SK-N-MC (cell line): Measurements from ENCODE around the gene CDKN2C.

Source experiments
- DNase-seq: peaks from one replicate; pipeline ENCODE4 v3.0.0-alpha.2; 2011; ENCODE audit warnings: low read depth, low spot score
- H3K27ac ChIP-seq: fragments of 200-600 bp; sonication (generic); 2 replicates; pipeline ENCODE4 v1.5.1; 2016; ENCODE audit warnings: mixed run types
- H3K36me3 ChIP-seq: fragments of 200-600 bp; sonication (generic); 2 replicates; pipeline ENCODE4 v1.6.1; 2017; ENCODE audit warnings: antibody characterized with exemption, low read length, mixed read lengths; ENCODE audit not compliant: insufficient read depth
- H3K4me3 ChIP-seq: fragments of 200-600 bp; sonication (generic); 2 replicates; pipeline ENCODE4 v1.5.1; 2016
- H3K9ac ChIP-seq: fragments of 200-600 bp; sonication (generic); 2 replicates; pipeline ENCODE4 v1.8.0; 2017; ENCODE audit warnings: mixed run types, mixed read lengths; ENCODE audit not compliant: insufficient read length
- H3K9me3 ChIP-seq: fragments of 200-600 bp; sonication (generic); 2 replicates; pipeline ENCODE4 v1.6.1; 2017; ENCODE audit warnings: low read depth, mild to moderate bottlenecking, antibody characterized with exemption, low read length, moderate library complexity, mixed read lengths
- EZH2 ChIP-seq: fragments of 200-600 bp; sonication (generic); IDR thresholded peaks from one replicate; pipeline ENCODE4 v1.6.1; 2017; ENCODE audit warnings: antibody characterized with exemption
- FOXP2 ChIP-seq: optimal IDR thresholded peaks from 2 replicates; pipeline ENCODE3; 2011; ENCODE audit warnings: mild to moderate bottlenecking, moderate library complexity; ENCODE audit not compliant: insufficient read depth; ENCODE audit errors: extremely low read length, control extremely low read depth
- POLR2AphosphoS5 ChIP-seq: IDR thresholded peaks from 2 replicates; pipeline ENCODE4 v1.6.1; 2012; ENCODE audit warnings: mild to moderate bottlenecking, low read depth, low read length, borderline replicate concordance

CDKN2C gene

GRCh38 chr1:50976111-50976889 is 6.3 kb downstream of the CDKN2C start:
- TF ChIP-seq EZH2 (no peak), POLR2AphosphoS5 (peak; percentile 25; the same call in 1 of the 2 replicates)
- no peak for DNase-seq
- Histone ChIP-seq H3K9me3 (no peaks in the 10 kb centered on the region), H3K27ac (peak overlapping the region; percentile 97), H3K36me3 (peaks cover 18% of the 10 kb centered on the region), H3K9ac (peak overlapping the region; percentile 98), H3K4me3 (peak overlapping the region; percentile 88)

GRCh38 chr1:50976890-50977574 is 7.0 kb downstream of the CDKN2C start:
- Histone ChIP-seq H3K27ac (peak overlapping the region; percentile 97), H3K4me3 (peak overlapping the region; percentile 88), H3K9ac (peak overlapping the region; percentile 98), H3K36me3 (peaks cover 15% of the 10 kb centered on the region), H3K9me3 (no peaks in the 10 kb centered on the region)
- DNase-seq: no peak
- TF ChIP-seq EZH2 (no peak), POLR2AphosphoS5 (peak; percentile 54), FOXP2 (no peak)

- Histone ChIP-seq H3K4me3 (peak overlapping the region; percentile 88), H3K36me3 (peaks cover 14% of the 10 kb centered on the region), H3K9ac (peak overlapping the region; percentile 98), H3K27ac (peak overlapping the region; percentile 97), H3K9me3 (no peaks in the 10 kb centered on the region)
- TF ChIP-seq EZH2: no peak
- no peak for TF ChIP-seq POLR2AphosphoS5
- no peak for TF ChIP-seq FOXP2
- no peak for DNase-seq
Measured at GRCh38 chr1:50977575-50978143, 7.6 kb downstream of the CDKN2C start.

GRCh38 chr1:50978144-50978851 is 8.3 kb downstream of the CDKN2C start:
- H3K4me3 ChIP-seq: peak overlapping the region; percentile 88
- no peak for DNase-seq
- H3K27ac ChIP-seq: peak overlapping the region; percentile 97
- peak overlapping the region; percentile 98 for H3K9ac ChIP-seq
- no peak for TF ChIP-seq POLR2AphosphoS5
- TF ChIP-seq EZH2: no peak
- no peak for TF ChIP-seq FOXP2
- no peaks in the 10 kb centered on the region for H3K9me3 ChIP-seq
- H3K36me3 ChIP-seq: peaks cover 14% of the 10 kb centered on the region

GRCh38 chr1:50978852-50979781 is 9.1 kb downstream of the CDKN2C start:
- peak overlapping the region; percentile 98 for H3K9ac ChIP-seq

GRCh38 chr1:50979937-50980336 is 9.9 kb downstream of the CDKN2C start:
- H3K36me3 ChIP-seq: peaks cover 2% of the 10 kb centered on the region; the same call in 1 of the 2 replicates
- peak overlapping the region; percentile 98 for H3K9ac ChIP-seq
- peak overlapping the region; percentile 97 for H3K27ac ChIP-seq
- H3K9me3 ChIP-seq: no peaks in the 10 kb centered on the region
- H3K4me3 ChIP-seq: peak overlapping the region; percentile 88
- TF ChIP-seq POLR2AphosphoS5: no peak
- no peak for TF ChIP-seq EZH2
- no peak for TF ChIP-seq FOXP2
- DNase-seq: no peak

More at GRCh38 chr1:50978852-50979781, 9.1 kb downstream of the CDKN2C start:
- DNase-seq: no peak
- H3K4me3 ChIP-seq: peak overlapping the region; percentile 88
- peaks cover 10% of the 10 kb centered on the region for H3K36me3 ChIP-seq
- TF ChIP-seq EZH2 (no peak), POLR2AphosphoS5 (no peak), FOXP2 (no peak)
- no peaks in the 10 kb centered on the region for H3K9me3 ChIP-seq
- H3K27ac ChIP-seq: peak overlapping the region; percentile 97

- no peak for DNase-seq
- TF ChIP-seq EZH2 (no peak), FOXP2 (no peak), POLR2AphosphoS5 (no peak)
- Histone ChIP-seq H3K9me3 (no peaks in the 10 kb centered on the region), H3K9ac (peak overlapping the region; percentile 98), H3K27ac (peak overlapping the region; percentile 73; the same call in 1 of the 2 replicates), H3K4me3 (peak overlapping the region; percentile 88), H3K36me3 (no peaks in the 10 kb centered on the region)
Measured at GRCh38 chr1:50980505-50980904, 10.5 kb downstream of the CDKN2C start.
